ENCODE data around the gene MAP4K3.
"Not testable (repeated sequence)": the region's sequence is repeated elsewhere in the genome, so short reads cannot be mapped to it uniquely, and the experiment has no call there.

Gene MAP4K3

GRCh38 chr2:39301352-39301751 lies 135.7 kb downstream of the MAP4K3 start:
- no peak for DNase-seq (ENCODE audit: low spot score)

- no peak for DNase-seq (ENCODE audit: low spot score)
Observed at GRCh38 chr2:39300044-39300978, 136.8 kb downstream of the MAP4K3 start.

DNA sequence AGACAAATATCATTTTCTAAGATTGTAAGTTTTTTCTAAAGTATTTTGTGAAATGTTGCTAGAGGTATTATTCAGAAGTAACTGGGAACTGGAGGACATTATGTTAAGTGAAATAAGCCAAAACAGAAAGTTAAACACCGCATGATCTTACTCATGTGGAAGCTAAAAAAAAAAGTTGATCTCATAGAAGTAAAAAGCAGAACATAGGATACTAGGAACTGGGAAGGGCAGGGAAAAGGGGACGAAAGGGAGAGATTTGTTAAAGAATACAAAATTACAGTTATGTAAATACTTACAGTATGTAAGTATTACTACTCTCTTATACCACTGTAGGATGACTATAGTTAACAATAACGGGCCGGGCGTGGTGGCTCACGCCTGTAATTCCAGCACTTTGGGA lies 146.7 kb downstream of the MAP4K3 start:
- DNase-seq (ENCODE audit: low spot score), result no peak

DNA sequence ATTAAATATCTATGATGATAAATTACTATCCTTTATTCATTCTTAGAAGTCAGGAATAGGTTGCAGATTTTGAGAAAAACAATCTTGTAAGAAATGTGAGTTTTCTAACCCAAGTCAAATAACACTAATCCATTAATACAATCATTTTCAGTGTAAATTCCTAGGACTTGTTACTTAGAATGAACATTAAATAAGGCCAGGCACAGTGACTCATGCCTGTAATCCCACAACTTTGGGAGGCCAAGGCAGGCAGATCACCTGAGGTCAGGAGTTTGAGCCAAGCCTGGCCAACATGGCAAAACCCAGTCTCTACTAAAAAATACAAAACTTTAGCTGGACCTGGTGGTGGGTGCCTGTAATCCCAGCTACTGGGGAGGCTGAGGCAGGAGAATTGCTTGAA lies 147.5 kb downstream of the MAP4K3 start:
- no peak for DNase-seq (ENCODE audit: low spot score)

DNA sequence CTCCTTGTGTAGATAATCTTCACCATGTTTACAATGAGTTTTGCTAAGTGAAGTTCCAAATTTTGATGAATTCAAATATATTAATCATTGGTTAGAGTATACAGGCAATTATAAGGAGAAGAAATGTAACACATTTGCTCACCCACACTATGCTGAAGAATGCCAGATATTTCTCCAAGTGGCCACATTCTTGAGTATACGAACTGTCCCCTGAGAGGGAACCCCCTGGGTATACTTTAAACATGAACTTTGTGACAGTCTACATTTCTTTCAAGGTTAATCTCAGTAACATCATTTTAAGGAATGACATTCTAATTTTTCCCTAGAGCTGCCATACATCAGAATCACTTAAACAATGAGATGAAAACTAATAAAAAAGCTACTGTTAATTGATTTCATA lies 153.5 kb downstream of the MAP4K3 start:
- no peak for DNase-seq (ENCODE audit: low spot score)

- no peak for DNase-seq (ENCODE audit: low spot score)
Observed at GRCh38 chr2:39281391-39281790, 155.7 kb downstream of the MAP4K3 start.

GRCh38 chr2:39275016-39275415 lies 162.1 kb downstream of the MAP4K3 start:
- DNase-seq (ENCODE audit: low spot score), result no peak

DNA sequence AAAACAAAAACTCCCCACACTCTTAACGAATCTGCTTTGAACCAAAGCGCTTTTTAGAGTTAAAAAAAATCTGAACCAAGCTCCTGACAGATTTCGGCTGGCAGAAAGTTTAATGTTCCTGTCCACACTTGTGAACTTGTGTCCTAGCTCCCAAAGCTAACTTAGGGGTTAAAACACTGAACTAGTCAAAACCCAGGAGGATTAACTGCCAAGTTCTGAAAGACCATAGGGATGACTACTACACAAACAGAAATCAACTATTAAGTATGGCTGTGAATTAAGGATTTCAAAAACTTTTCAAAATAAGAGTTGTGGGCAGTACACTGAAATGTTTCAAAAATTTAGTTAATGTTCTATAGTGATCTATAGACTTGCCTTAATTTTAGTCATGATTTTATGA lies 167.1 kb downstream of the MAP4K3 start:
- no peak for DNase-seq (ENCODE audit: low spot score)

GRCh38 chr2:39266916-39267434 lies 170.1 kb downstream of the MAP4K3 start:
- DNase-seq (ENCODE audit: low spot score), result no peak

- DNase-seq (ENCODE audit: low spot score), result no peak
Observed at GRCh38 chr2:39266139-39266805, 170.8 kb downstream of the MAP4K3 start.

DNA sequence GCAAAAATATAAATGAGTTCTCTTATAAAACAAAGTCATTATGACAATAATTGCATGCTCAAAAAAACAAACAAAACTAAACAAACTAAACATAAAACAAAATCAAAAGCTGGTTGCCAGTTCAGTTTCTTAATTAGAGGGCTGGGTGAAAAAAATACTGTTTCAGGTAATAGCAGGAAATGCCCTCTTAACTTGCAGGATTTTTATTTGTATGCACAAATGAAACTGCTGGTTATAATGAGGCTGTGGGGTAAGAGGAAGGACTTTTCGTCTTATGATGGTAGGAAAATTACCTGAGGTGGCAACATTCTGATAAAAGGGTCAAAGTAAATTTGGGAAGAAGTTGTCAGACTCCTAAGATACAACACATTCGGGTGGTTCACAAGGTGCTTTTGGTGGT lies 171.8 kb downstream of the MAP4K3 start:
- no peak for DNase-seq (ENCODE audit: low spot score)

GRCh38 chr2:39264733-39265132 lies 172.4 kb downstream of the MAP4K3 start:
- DNase-seq (ENCODE audit: low spot score), result no peak

DNA sequence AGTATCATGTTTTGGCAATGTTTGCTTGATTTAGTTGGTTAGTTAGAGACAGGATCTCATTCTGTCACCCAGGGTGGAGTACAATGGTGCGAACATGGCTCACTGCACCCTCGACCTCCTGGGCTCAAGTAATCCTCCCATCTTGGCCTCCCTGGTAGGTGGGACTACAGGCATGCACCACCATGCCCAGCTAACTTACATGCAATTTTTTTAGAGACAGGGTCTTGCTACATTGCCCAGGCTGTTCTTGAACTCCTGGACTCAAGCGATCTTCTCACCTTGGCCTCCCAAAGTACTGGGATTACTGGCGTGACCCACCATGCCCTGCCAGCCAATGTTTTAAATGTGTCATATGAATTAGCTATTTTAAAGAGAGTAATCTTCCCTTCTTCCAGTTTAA lies 177.0 kb downstream of the MAP4K3 start:
- DNase-seq (ENCODE audit: low spot score), result no peak

- DNase-seq (ENCODE audit: low spot score), result no peak
Observed at GRCh38 chr2:39256040-39256439, 181.0 kb downstream of the MAP4K3 start.

DNA sequence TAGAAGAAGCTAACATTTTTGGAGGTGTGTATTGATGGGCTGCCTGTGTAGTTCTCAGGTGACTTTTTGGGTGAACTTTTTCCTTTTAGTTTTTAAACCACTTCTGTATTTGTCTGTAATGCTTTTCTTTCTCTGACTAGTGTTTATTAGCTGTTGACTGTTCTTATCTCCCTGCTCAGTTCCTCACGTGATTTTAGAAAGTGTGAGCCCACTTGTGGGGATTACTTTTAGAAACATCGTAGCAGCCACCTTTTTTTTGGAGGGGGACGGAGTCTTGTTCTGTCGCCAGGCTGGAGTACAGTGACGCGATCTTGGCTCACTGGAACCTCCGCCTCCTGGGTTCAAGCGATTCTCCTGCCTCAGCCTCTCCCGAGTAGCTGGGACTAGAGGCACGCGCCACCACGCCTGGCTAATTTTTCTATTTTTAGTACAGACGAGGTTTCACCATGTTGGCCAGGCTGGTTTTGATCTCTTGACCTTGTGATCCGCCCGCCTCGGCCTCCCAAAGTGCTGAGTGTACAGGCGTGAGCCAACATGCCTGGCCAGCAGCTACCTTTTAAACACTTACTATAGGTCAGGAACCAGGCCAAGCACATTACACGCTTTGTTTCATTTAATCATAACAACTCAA lies 184.1 kb downstream of the MAP4K3 start:
- DNase-seq (ENCODE audit: low spot score), result no peak

GRCh38 chr2:39247512-39248043 lies 189.5 kb downstream of the MAP4K3 start:
- no peak for DNase-seq (ENCODE audit: low spot score)

DNA sequence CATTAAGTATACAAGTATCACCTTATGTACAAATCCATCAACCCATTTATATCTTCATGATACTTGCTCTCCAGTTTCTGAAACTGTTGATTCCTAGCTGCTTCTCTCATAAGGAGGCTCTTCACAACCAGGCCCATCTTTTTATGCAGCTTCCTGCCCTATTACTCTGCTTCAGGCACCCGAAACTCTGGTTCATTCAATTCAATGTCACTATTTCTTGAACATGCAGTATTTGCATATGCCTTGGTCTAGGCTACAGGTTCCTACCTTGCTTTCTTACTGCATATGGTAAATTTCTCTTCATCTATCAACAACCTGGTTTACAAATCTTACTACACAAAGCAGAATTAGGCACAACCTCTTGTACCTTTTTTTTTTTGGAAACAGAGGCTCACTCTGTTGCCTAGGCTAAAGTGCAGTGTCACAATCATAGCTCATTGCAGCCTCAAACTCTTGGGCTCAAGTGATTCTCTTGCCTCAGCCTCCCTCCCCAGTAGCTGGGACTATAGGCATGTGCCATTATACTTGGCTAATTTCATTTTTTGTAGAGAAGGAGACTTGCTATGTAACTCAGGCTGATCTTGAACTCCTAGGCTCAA lies 190.6 kb downstream of the MAP4K3 start:
- no peak for DNase-seq (ENCODE audit: low spot score)

- not testable (repeated sequence) for DNase-seq (ENCODE audit: low spot score)
Observed at GRCh38 chr2:39244963-39245625, 192.0 kb downstream of the MAP4K3 start.

- not testable (repeated sequence) for DNase-seq (ENCODE audit: low spot score)
Observed at GRCh38 chr2:39244241-39244862, 192.7 kb downstream of the MAP4K3 start.

DNA sequence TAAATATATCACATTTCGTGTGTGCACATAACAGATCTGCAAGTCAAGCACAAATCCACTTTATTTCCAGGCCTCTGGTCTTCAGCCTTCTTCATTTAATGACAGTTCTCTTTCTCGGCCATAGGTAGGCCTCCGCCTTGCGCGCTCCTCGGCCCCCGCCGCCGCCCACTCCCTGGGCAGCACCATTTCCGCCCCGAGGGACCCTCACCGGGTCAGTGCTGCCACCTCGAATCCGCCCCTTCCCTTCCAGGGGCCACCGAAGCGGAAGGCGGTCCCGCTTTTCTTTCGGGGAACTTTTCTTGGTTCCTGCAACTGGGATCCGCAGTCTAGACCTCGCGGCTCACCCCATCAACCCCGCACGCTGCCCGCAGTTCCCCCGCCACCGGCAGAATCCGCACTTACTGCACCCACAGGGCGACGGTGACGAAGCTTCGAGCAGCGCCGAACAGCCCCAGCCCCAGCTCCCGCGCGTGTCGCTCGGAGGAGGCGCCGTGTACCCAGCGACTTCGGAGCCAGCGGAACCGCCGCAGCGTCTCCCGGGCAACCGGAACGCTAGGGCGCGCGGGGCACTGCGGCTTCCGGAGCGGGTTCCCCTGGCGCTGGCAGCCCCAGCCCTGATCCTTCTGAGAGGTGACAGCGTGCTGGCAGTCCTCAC lies 193.5 kb downstream of the MAP4K3 start, which contains the start of gene CDKL4:
Gene CDKL4 (minus strand): TSS at position 502 of the 655 bp plus-strand sequence.
- DNase-seq (ENCODE audit: low spot score), result no peak

Data from kidney capillary endothelial cell (primary cell).